ENCODE measurements around the gene LGALS16. TPM values are rescaled to one million over a fixed set of nuclear protein-coding genes. Genes with fewer than 3 reads are reported as not detected.
A peak's percentile ranks its signal among the peaks of the same experiment; 100 is the strongest.
"Not testable (repeated sequence)": the region's sequence is repeated elsewhere in the genome, so short reads cannot be mapped to it uniquely, and the experiment has no call there.

The LGALS16 gene
- total and polyA plus RNA-seq, 4 donors, result not detected

GRCh38 chr19:39670998-39671397, 15.3 kb downstream of the LGALS16 start:
- Histone ChIP-seq H3K4me1 (ENCODE audit: control insufficient read depth in 1 of 2, insufficient read depth in 2 of 2, low read length in 2 of 2) (no peaks in the 10 kb centered on the region), H3K27ac (ENCODE audit: low read depth in 1 of 2, low read length in 2 of 2) (no peak overlapping the region), H3K4me3 (ENCODE audit: low read length in 2 of 2) (no peak overlapping the region), H3K36me3 (ENCODE audit: control insufficient read depth in 1 of 2, insufficient read depth in 2 of 2, low read length in 1 of 2) (no peaks in the 10 kb centered on the region), H3K27me3 (ENCODE audit: control insufficient read depth in 1 of 2, insufficient read depth in 2 of 2, low read length in 1 of 2) (no peaks in the 10 kb centered on the region), H3K9me3 (ENCODE audit: control insufficient read depth, low read length) (no peaks in the 10 kb centered on the region)
- intact Hi-C loops (cut with DNase I), result no loop called here
- WGBS, 2 donors, result 40% methylated on average over 4 of the region's 4 CpGs
- DNase-seq (no peak), ATAC-seq (ENCODE audit: low FRiP score) (no peak)

- Histone ChIP-seq H3K27ac (ENCODE audit: low read depth in 1 of 2, low read length in 2 of 2) (no peak overlapping the region), H3K4me3 (ENCODE audit: low read length in 2 of 2) (no peak overlapping the region), H3K4me1 (ENCODE audit: control insufficient read depth in 1 of 2, insufficient read depth in 2 of 2, low read length in 2 of 2) (no peaks in the 10 kb centered on the region), H3K36me3 (ENCODE audit: control insufficient read depth in 1 of 2, insufficient read depth in 2 of 2, low read length in 1 of 2) (no peaks in the 10 kb centered on the region), H3K9me3 (ENCODE audit: control insufficient read depth, low read length) (no peaks in the 10 kb centered on the region), H3K27me3 (ENCODE audit: control insufficient read depth in 1 of 2, insufficient read depth in 2 of 2, low read length in 1 of 2) (no peaks in the 10 kb centered on the region)
- no peak for DNase-seq
- 13 to 15% methylated on average over 9 of the region's 9 CpGs for WGBS, 2 donors
- no peak for ATAC-seq (ENCODE audit: low FRiP score)
- intact Hi-C loops (cut with DNase I), result no loop called here
Observed at GRCh38 chr19:39671739-39672363, 16.1 kb downstream of the LGALS16 start.

DNA sequence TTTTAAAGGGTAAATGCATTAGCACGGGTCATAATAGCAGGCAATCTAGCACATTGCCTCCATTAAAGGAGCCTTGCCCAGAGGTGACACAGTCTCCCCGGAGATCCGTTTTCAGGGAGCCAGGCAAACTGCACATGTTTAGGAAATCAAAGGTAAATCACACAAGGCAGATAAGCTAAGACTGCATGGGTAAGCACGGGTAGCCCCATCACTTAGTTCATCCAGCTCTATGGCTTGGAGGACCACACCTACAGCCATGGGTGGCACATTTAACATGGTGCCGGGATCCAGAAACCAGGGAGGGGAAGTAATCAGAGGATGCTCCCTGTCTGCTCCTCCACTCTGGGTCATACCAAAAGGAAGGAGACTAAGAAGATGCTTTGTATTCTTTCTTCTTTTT, 16.8 kb downstream of the LGALS16 start:
- ATAC-seq (ENCODE audit: low FRiP score) (no peak), DNase-seq (no peak)
- H3K27ac ChIP-seq (ENCODE audit: low read depth in 1 of 2, low read length in 2 of 2), result no peak overlapping the region
- H3K4me1 ChIP-seq (ENCODE audit: control insufficient read depth in 1 of 2, insufficient read depth in 2 of 2, low read length in 2 of 2), result no peaks in the 10 kb centered on the region
- intact Hi-C loops (cut with DNase I), result no loop called here
- WGBS, 2 donors, result 67 to 76% methylated on average over 5 of the region's 5 CpGs
- H3K9me3 ChIP-seq (ENCODE audit: control insufficient read depth, low read length), result no peaks in the 10 kb centered on the region
- H3K4me3 ChIP-seq (ENCODE audit: low read length in 2 of 2), result no peak overlapping the region
- H3K27me3 ChIP-seq (ENCODE audit: control insufficient read depth in 1 of 2, insufficient read depth in 2 of 2, low read length in 1 of 2), result no peaks in the 10 kb centered on the region
- H3K36me3 ChIP-seq (ENCODE audit: control insufficient read depth in 1 of 2, insufficient read depth in 2 of 2, low read length in 1 of 2), result no peaks in the 10 kb centered on the region

DNA sequence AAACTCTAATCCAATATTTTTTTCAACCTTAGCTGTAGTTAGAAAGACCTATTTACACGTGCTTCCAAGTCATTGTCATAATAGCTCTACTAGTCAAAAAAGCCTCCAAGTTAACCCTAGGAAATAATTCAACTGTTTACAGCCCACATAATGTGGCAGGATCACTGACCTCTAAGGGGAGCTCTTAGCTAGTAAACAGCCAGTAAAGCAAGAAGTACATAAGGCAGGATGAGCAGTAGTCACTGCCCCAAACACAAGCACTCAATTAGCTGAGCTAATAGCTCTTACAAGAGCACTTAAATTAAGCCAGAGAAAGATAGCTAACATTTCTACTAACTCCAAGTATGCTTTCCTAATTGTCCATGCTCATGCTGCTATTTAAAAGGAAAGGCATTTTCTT, 18.1 kb downstream of the LGALS16 start:
- ATAC-seq (ENCODE audit: low FRiP score); H3K27ac ChIP-seq (ENCODE audit: low read depth in 1 of 2, low read length in 2 of 2); intact Hi-C loops (cut with DNase I); H3K4me1 ChIP-seq (ENCODE audit: control insufficient read depth in 1 of 2, insufficient read depth in 2 of 2, low read length in 2 of 2); DNase-seq; H3K9me3 ChIP-seq (ENCODE audit: control insufficient read depth, low read length); H3K4me3 ChIP-seq (ENCODE audit: low read length in 2 of 2); H3K36me3 ChIP-seq (ENCODE audit: control insufficient read depth in 1 of 2, insufficient read depth in 2 of 2, low read length in 1 of 2); H3K27me3 ChIP-seq (ENCODE audit: control insufficient read depth in 1 of 2, insufficient read depth in 2 of 2, low read length in 1 of 2): not testable (repeated sequence)
- 18% methylated on average over 1 of the region's 1 CpG for WGBS, 2 donors

- Histone ChIP-seq H3K27ac (ENCODE audit: low read depth in 1 of 2, low read length in 2 of 2) (no peak overlapping the region), H3K4me1 (ENCODE audit: control insufficient read depth in 1 of 2, insufficient read depth in 2 of 2, low read length in 2 of 2) (no peaks in the 10 kb centered on the region), H3K27me3 (ENCODE audit: control insufficient read depth in 1 of 2, insufficient read depth in 2 of 2, low read length in 1 of 2) (no peaks in the 10 kb centered on the region), H3K4me3 (ENCODE audit: low read length in 2 of 2) (no peak overlapping the region), H3K36me3 (ENCODE audit: control insufficient read depth in 1 of 2, insufficient read depth in 2 of 2, low read length in 1 of 2) (no peaks in the 10 kb centered on the region), H3K9me3 (ENCODE audit: control insufficient read depth, low read length) (no peaks in the 10 kb centered on the region)
- WGBS, 2 donors, result 58 to 66% methylated on average over 3 of the region's 3 CpGs
- intact Hi-C loops (cut with DNase I), result no loop called here
- DNase-seq (no peak), ATAC-seq (ENCODE audit: low FRiP score) (no peak)
Observed at GRCh38 chr19:39676004-39676403, 20.3 kb downstream of the LGALS16 start.

DNA sequence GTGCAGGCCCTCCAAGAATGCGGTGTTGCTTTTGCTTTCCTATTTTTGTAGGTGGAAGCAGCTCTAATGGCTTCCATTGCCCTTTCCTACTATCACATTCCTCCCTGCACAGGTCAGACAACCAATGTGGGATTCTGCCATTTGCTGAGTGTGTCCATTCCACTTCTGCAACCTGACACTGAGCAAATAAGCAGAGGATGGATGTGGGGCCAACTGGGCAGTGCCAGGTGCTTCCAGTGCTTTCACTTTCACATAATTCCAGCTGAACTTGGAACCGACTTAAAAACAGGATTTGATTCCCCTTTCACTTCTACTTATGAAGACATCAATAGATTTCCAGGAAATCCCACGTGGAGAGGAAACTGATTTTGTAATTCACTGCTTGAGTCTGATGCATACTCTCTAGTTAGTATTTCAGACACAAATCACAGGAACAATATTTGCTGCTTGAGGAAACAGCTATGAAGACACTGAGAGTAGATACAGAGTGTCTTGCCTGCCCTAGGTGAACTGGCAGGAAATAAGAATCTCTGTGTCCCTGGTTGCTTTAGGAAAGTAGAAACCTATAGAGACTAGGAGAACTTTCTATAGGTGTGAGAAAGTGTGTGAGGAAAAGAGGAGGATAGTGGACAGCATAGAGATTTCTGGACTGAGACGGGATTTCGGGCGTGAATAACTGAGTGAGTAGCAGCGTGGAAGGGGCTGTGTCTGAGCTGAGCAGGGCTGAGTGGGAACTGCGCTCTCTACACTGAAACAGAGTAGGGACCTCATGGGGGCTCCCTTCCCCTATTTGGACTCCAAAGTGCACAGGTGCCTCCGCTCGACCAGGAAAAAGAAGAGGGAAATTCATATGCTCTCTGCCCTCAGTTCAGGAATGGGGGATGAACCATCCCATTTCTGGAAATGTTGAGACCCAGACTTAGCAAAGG, 22.5 kb downstream of the LGALS16 start:
- H3K4me3 ChIP-seq (ENCODE audit: low read length in 2 of 2), result no peak overlapping the region
- H3K9me3 ChIP-seq (ENCODE audit: control insufficient read depth, low read length), result no peaks in the 10 kb centered on the region
- H3K36me3 ChIP-seq (ENCODE audit: control insufficient read depth in 1 of 2, insufficient read depth in 2 of 2, low read length in 1 of 2), result no peaks in the 10 kb centered on the region
- no peak overlapping the region for H3K27ac ChIP-seq (ENCODE audit: low read depth in 1 of 2, low read length in 2 of 2)
- intact Hi-C loops (cut with DNase I), result no loop called here
- ATAC-seq (ENCODE audit: low FRiP score) (no peak), DNase-seq (no peak)
- H3K4me1 ChIP-seq (ENCODE audit: control insufficient read depth in 1 of 2, insufficient read depth in 2 of 2, low read length in 2 of 2), result no peaks in the 10 kb centered on the region
- no peaks in the 10 kb centered on the region for H3K27me3 ChIP-seq (ENCODE audit: control insufficient read depth in 1 of 2, insufficient read depth in 2 of 2, low read length in 1 of 2)
- 66 to 71% methylated on average over 9 to 10 of the region's 10 CpGs for WGBS, 2 donors

DNA sequence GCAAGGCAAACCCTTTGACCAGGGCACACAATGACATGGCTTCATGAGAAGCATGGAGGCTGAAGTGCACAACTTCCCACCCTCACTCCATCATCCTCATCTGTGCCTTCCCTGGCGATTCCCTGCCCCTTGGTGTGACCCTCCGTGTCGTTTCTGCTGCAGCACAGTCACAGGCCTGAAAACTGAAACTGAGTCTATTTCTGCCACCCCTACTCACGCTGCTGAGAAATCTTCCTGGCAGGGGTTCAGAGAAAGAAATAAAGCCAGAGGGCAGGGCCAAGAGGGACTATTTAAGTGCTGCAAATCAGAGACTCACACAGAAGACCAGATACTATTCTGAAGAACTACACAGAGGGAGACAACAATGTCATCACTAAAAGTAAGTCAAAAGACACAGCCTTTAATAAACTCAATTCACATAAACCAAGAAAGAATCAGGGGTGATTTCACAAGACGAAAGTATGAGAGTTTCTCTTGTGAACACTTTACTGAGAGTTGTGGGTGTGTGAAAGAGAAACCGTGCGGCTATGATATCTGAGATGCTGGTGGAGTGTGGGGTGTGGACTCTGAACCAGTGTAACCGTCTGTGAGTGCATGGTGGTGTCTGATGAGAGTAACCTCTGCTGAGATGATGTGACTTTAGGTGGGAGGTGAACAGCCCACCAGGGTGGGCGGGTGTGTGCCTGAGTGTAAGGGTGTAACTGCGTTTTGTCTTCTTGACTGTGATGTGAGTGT, 23.5 kb downstream of the LGALS16 start:
- intact Hi-C loops (cut with DNase I), result no loop called here
- 38 to 39% methylated on average over 10 of the region's 10 CpGs for WGBS, 2 donors
- ATAC-seq (ENCODE audit: low FRiP score), result peak; percentile 26

DNA sequence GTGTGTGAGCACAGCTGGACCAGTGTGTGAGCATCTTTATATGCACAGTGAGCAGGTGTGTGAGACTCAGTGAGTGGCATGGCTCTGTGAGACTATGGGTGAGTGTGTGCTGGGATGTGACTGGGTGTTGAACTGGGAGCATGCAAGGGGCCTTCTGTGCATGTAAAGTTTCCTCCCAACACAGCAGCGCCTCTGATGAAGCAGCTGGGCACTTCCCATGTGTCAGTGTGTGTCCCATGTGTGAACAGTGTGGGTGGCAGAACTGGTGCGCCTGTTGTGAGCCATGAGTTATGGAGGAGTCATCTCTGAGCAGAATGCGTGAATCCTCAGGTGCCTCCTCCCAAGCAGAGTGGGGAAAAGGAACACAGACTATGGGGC, 24.1 kb downstream of the LGALS16 start:
- Histone ChIP-seq H3K4me3 (ENCODE audit: low read length in 2 of 2) (no peak overlapping the region), H3K4me1 (ENCODE audit: control insufficient read depth in 1 of 2, insufficient read depth in 2 of 2, low read length in 2 of 2) (no peaks in the 10 kb centered on the region), H3K9me3 (ENCODE audit: control insufficient read depth, low read length) (no peaks in the 10 kb centered on the region), H3K36me3 (ENCODE audit: control insufficient read depth in 1 of 2, insufficient read depth in 2 of 2, low read length in 1 of 2) (no peaks in the 10 kb centered on the region), H3K27ac (ENCODE audit: low read depth in 1 of 2, low read length in 2 of 2) (no peak overlapping the region), H3K27me3 (ENCODE audit: control insufficient read depth in 1 of 2, insufficient read depth in 2 of 2, low read length in 1 of 2) (no peaks in the 10 kb centered on the region)
- intact Hi-C loops (cut with DNase I), result no loop called here
- WGBS, 2 donors, result 84 to 86% methylated on average over 3 of the region's 3 CpGs
- DNase-seq (no peak), ATAC-seq (ENCODE audit: low FRiP score) (no peak)

More for the DNA sequence above, 23.5 kb downstream of the LGALS16 start:
- no peaks in the 10 kb centered on the region for H3K4me1 ChIP-seq (ENCODE audit: control insufficient read depth in 1 of 2, insufficient read depth in 2 of 2, low read length in 2 of 2)
- no peak overlapping the region for H3K4me3 ChIP-seq (ENCODE audit: low read length in 2 of 2)
- no peaks in the 10 kb centered on the region for H3K27me3 ChIP-seq (ENCODE audit: control insufficient read depth in 1 of 2, insufficient read depth in 2 of 2, low read length in 1 of 2)
- no peak overlapping the region for H3K27ac ChIP-seq (ENCODE audit: low read depth in 1 of 2, low read length in 2 of 2)
- DNase-seq, result no peak
- no peaks in the 10 kb centered on the region for H3K9me3 ChIP-seq (ENCODE audit: control insufficient read depth, low read length)
- no peaks in the 10 kb centered on the region for H3K36me3 ChIP-seq (ENCODE audit: control insufficient read depth in 1 of 2, insufficient read depth in 2 of 2, low read length in 1 of 2)

All from aorta (tissue), 5 donors.